Astrocyte of the cerebellum (primary cell): Measurements from ENCODE around the gene NLRC3.

ENCODE experiments used
- DNase-seq: peaks from one replicate; pipeline ENCODE4 v3.0.0-alpha.2; 2011; ENCODE audit warnings: low read depth
- H3K4me3 ChIP-seq: 2 replicates; pipeline ENCODE4 v1.5.1; 2011; ENCODE audit warnings: mild to moderate bottlenecking, low read depth, low read length, moderate library complexity
- CTCF ChIP-seq: IDR thresholded peaks from 2 replicates; pipeline ENCODE4 v1.5.1; 2012; ENCODE audit warnings: low read length, low read depth, moderate library complexity, mild to moderate bottlenecking; ENCODE audit errors: missing control alignments
- in situ Hi-C: cut with HindIII; loops from 2 replicates; pipeline ENCODE4 v1.10.0; 2017; ENCODE audit warnings: low sequenced_read_pairs

The NLRC3 gene

DNA sequence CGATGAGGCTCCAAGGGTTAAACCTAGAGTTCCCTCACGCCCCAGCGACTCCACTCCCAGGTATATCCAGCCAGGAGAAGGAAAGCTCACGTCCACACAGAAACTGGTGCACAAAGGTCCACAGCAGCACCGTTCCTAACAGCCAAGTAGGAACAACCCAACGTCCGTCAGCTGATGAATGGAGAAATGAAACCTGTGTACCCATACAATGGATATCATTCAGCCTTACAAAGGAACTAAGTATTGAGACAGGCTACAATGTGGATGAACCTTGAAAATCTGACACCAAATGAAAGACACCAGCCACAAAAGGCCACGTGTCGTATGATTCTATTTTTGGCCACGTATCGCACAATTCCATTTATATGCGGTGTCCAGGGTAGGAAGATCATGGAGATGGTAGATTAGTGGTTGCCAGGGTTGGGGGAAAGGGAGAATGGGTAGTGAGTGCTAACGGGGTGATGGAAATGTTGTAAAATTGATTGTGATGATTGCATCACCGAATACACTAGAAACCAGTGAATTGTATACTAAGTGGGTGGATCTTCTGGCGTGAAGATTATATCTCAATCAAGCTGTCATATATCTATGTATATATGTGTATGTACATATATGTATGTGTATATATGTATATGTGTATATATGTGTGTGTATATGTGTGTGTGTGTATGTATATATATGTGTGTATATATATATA is 30.1 kb downstream of the NLRC3 start:
- TF ChIP-seq CTCF, result no peak
- no peak overlapping the region for H3K4me3 ChIP-seq
- in situ Hi-C loops, result no loop called here
- DNase-seq, result no peak

- in situ Hi-C loops, result no loop called here
- TF ChIP-seq CTCF, result no peak
- DNase-seq, result no peak
Measured at GRCh38 chr16:3542601-3543373, 34.4 kb downstream of the NLRC3 start.

GRCh38 chr16:3541527-3542155 is 35.6 kb downstream of the NLRC3 start:
- TF ChIP-seq CTCF, result no peak
- in situ Hi-C loops, result no loop called here
- H3K4me3 ChIP-seq, result no peak overlapping the region
- DNase-seq, result no peak

More at GRCh38 chr16:3542601-3543373, 34.4 kb downstream of the NLRC3 start:
- no peak overlapping the region for H3K4me3 ChIP-seq

GRCh38 chr16:3538222-3538621 is 39.0 kb downstream of the NLRC3 start:
- in situ Hi-C loops, result no loop called here
- no peak for DNase-seq
- TF ChIP-seq CTCF, result no peak
- no peak overlapping the region for H3K4me3 ChIP-seq

DNA sequence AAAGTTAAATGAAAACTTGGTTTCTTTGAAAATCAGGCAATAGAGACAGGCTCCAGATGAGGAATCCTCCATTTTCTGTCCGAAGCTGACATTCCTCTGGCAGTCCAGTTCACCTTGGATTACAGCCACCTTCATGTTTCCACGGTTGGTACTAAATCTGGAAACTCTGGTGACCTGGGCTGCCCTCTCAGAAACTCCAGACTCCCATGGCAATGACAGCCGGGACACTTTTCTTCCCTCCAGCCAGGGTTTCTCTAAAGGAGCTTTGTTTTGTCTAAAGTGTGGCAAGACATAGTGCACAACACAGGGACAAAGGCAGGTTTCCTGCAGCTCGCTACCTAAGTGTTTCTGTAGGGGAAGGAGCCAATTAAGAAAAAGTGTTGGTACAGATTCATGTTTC is 40.4 kb downstream of the NLRC3 start:
- no peak for DNase-seq
- TF ChIP-seq CTCF, result no peak
- H3K4me3 ChIP-seq, result no peak overlapping the region
- in situ Hi-C loops, result no loop called here

DNA sequence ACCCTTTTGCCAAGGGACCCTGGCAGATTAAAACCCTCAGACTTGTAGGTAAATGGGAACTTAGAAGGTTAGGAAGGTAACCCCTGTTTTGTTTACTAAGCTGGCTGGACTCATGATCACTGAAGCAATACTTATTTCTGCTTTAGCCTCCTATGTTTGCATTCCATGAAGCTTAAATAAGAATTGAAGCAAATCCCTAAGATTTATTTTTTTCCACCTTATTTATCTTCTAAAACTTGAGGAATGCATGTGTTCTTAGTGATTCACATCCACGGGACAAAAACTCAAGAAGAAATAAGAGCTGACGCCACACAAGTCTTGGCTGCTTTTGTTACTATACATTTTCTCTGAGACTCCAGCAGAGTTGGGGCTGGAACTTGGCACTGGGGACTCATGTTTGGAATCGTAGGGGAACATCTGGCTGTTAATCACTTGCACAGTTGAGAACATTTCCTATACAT is 40.9 kb downstream of the NLRC3 start:
- TF ChIP-seq CTCF, result no peak
- H3K4me3 ChIP-seq, result no peak overlapping the region
- peak; percentile 81 for DNase-seq
- in situ Hi-C loops, result no loop called here
